IMR-90 (cell line): ENCODE measurements around the gene BOLA1. TPM values are rescaled to one million over a fixed set of nuclear protein-coding genes. Genes with fewer than 3 reads are reported as not detected.

ENCODE experiments used
- ATAC-seq: fragments of 200-7000 bp; cut with Tn5 transposase; 2 replicates; pipeline ENCODE4 v1.9.1; 2020; ENCODE audit warnings: low read depth, mild to moderate bottlenecking, moderate library complexity
- BruUV-seq: library from RNA; stranded (reverse); fragments of 400-500 nt; replicated peaks from 2 replicates; lab custom pipeline; 2021; lab: Mats Ljungman, UMichigan
- CTCF ChIA-PET: fragments of 300-600 bp; formaldehyde crosslinking; extraction: SDS; loops from one replicate; lab custom pipeline; 2021; ENCODE audit warnings: antibody characterized with exemption; lab: Yijun Ruan, JAX
- POLR2A ChIA-PET: fragments of 300-600 bp; sonication (Branson Sonifier 250); formaldehyde crosslinking; loops from one replicate; lab custom pipeline; 2022; ENCODE audit warnings: antibody characterized with exemption; ENCODE audit not compliant: unreplicated experiment; lab: Charles Lee
- DNase-seq: peaks from one replicate; pipeline ENCODE4 v3.0.0; 2013
- H2AFZ ChIP-seq: replicated peaks from 2 replicates; pipeline ENCODE3; 2013; ENCODE audit warnings: low read length, mild to moderate bottlenecking; ENCODE audit not compliant: poor library complexity
- H2AK5ac ChIP-seq: 2 replicates; pipeline ENCODE4 v1.6.1; 2013; ENCODE audit warnings: low read depth, low read length, inconsistent platforms
- H2AK9ac ChIP-seq: replicated peaks from 2 replicates; pipeline ENCODE3; 2013; ENCODE audit warnings: mild to moderate bottlenecking, low read depth, low read length, moderate library complexity; ENCODE audit not compliant: poor library complexity
- H2BK120ac ChIP-seq: 2 replicates; pipeline ENCODE4 v1.6.1; 2013; ENCODE audit warnings: low read depth, low read length, inconsistent platforms
- H2BK15ac ChIP-seq: 3 replicates; pipeline ENCODE4 v1.6.1; 2013; ENCODE audit warnings: low read depth, low read length, inconsistent platforms
- H2BK20ac ChIP-seq: 2 replicates; pipeline ENCODE4 v1.6.1; 2013; ENCODE audit warnings: low read depth, mild to moderate bottlenecking, inconsistent platforms, low read length, moderate library complexity
- H2BK5ac ChIP-seq: 2 replicates; pipeline ENCODE4 v1.6.1; 2013; ENCODE audit warnings: mild to moderate bottlenecking, low read depth, low read length, inconsistent platforms; ENCODE audit not compliant: poor library complexity, severe bottlenecking
- H3K14ac ChIP-seq: replicated peaks from 2 replicates; pipeline ENCODE4 v1.6.1; 2013; ENCODE audit warnings: low read depth, low read length, inconsistent platforms
- H3K18ac ChIP-seq: 2 replicates; pipeline ENCODE4 v1.6.1; 2013; ENCODE audit warnings: low read depth, low read length, control low read depth
- H3K23ac ChIP-seq: 2 replicates; pipeline ENCODE4 v1.6.1; 2013; ENCODE audit warnings: low read depth, low read length, inconsistent platforms
- H3K27ac ChIP-seq: 2 replicates; pipeline ENCODE4 v1.5.1; 2013; ENCODE audit warnings: mild to moderate bottlenecking, control low read depth, low read length; ENCODE audit not compliant: insufficient read depth
- H3K27me3 ChIP-seq: 2 replicates; pipeline ENCODE4 v1.6.1; 2013; ENCODE audit warnings: low read length; ENCODE audit not compliant: control insufficient read depth, insufficient read depth
- H3K36me3 ChIP-seq: 2 replicates; pipeline ENCODE4 v1.6.1; 2013; ENCODE audit warnings: low read length, mixed read lengths; ENCODE audit not compliant: control insufficient read depth, insufficient read depth
- H3K4ac ChIP-seq: 2 replicates; pipeline ENCODE4 v1.6.1; 2013; ENCODE audit warnings: low read depth, low read length, inconsistent platforms
- H3K4me1 ChIP-seq: 2 replicates; pipeline ENCODE4 v1.6.1; 2013; ENCODE audit warnings: low read length, mixed read lengths; ENCODE audit not compliant: control insufficient read depth, insufficient read depth
- H3K4me2 ChIP-seq: 2 replicates; pipeline ENCODE4 v1.6.1; 2013; ENCODE audit warnings: low read depth, mild to moderate bottlenecking, control low read depth, low read length, moderate library complexity
- H3K4me3 ChIP-seq: 2 replicates; pipeline ENCODE4 v1.5.1; 2013; ENCODE audit warnings: low read depth, mild to moderate bottlenecking, control low read depth, low read length, moderate library complexity; ENCODE audit not compliant: insufficient read depth
- H3K56ac ChIP-seq: 2 replicates; pipeline ENCODE4 v1.6.1; 2013; ENCODE audit warnings: low read length, inconsistent platforms; ENCODE audit not compliant: insufficient read depth; ENCODE audit errors: extremely low read depth
- H3K79me1 ChIP-seq, 2 experiments: 2 replicates each; pipeline ENCODE4 v1.6.1; 2013; ENCODE audit warnings: low read length in 2 of 2, inconsistent platforms in 1 of 2, low read depth in 1 of 2
- H3K9ac ChIP-seq: 2 replicates; pipeline ENCODE4 v1.6.1; 2013; ENCODE audit warnings: low read depth, low read length, control low read depth
- H3K9me1 ChIP-seq: 2 replicates; pipeline ENCODE4 v1.6.1; 2013; ENCODE audit warnings: low read length, inconsistent platforms; ENCODE audit not compliant: insufficient read depth
- H3K9me3 ChIP-seq: 2 replicates; pipeline ENCODE4 v1.6.1; 2013; ENCODE audit warnings: low read length; ENCODE audit not compliant: control insufficient read depth, insufficient read depth
- H4K20me1 ChIP-seq: 2 replicates; pipeline ENCODE4 v1.6.1; 2013; ENCODE audit warnings: low read length, inconsistent platforms; ENCODE audit not compliant: insufficient read depth
- H4K5ac ChIP-seq: 2 replicates; pipeline ENCODE4 v1.6.1; 2013; ENCODE audit warnings: mild to moderate bottlenecking, low read depth, low read length, control low read depth
- H4K8ac ChIP-seq, 2 experiments: 2 replicates each; pipeline ENCODE4 v1.6.1; 2013; ENCODE audit warnings: low read depth in 2 of 2, low read length in 2 of 2, control low read depth in 1 of 2, inconsistent platforms in 1 of 2
- H4K91ac ChIP-seq: 2 replicates; pipeline ENCODE4 v1.6.1; 2013; ENCODE audit warnings: low read depth, low read length, inconsistent platforms; ENCODE audit not compliant: insufficient read depth
- BHLHE40 ChIP-seq: fragments of 150-350 bp; IDR thresholded peaks from 2 replicates; pipeline ENCODE4 v1.6.1; 2016; ENCODE audit warnings: mild to moderate bottlenecking, low read depth, low read length
- CEBPB ChIP-seq: IDR thresholded peaks from 2 replicates; pipeline ENCODE4 v1.6.1; 2012; ENCODE audit warnings: low read depth, low read length, improper control_type of control experiment
- CHD1 ChIP-seq: IDR thresholded peaks from 2 replicates; pipeline ENCODE4 v1.6.1; 2012; ENCODE audit warnings: low read depth, low read length, improper control_type of control experiment
- CTCF ChIP-seq: conservative IDR thresholded peaks from 2 replicates; pipeline ENCODE4 v1.5.1; 2012; ENCODE audit warnings: mild to moderate bottlenecking, low read depth, low read length, improper control_type of control experiment
- FOS ChIP-seq: fragments of 150-350 bp; IDR thresholded peaks from 2 replicates; pipeline ENCODE4 v1.6.1; 2016; ENCODE audit warnings: low read depth, low read length
- MAFK ChIP-seq: IDR thresholded peaks from 2 replicates; pipeline ENCODE4 v1.6.1; 2012; ENCODE audit warnings: low read depth, low read length, improper control_type of control experiment
- MAZ ChIP-seq: IDR thresholded peaks from 2 replicates; pipeline ENCODE4 v1.6.1; 2012; ENCODE audit warnings: low read depth, mild to moderate bottlenecking, low read length, improper control_type of control experiment, moderate library complexity, borderline replicate concordance
- MXI1 ChIP-seq: IDR thresholded peaks from 2 replicates; pipeline ENCODE4 v1.6.1; 2012; ENCODE audit warnings: low read depth, mild to moderate bottlenecking, low read length, moderate library complexity, borderline replicate concordance
- NFE2L2 ChIP-seq: fragments of 150-350 bp; IDR thresholded peaks from 2 replicates; pipeline ENCODE4 v1.6.1; 2016; ENCODE audit warnings: low read depth, mild to moderate bottlenecking, low read length
- POLR2A ChIP-seq: IDR thresholded peaks from 2 replicates; pipeline ENCODE4 v1.6.1; 2012; ENCODE audit warnings: mild to moderate bottlenecking, low read depth, low read length
- RAD21 ChIP-seq: IDR thresholded peaks from 2 replicates; pipeline ENCODE4 v1.6.1; 2012; ENCODE audit warnings: low read length, improper control_type of control experiment
- RCOR1 ChIP-seq: IDR thresholded peaks from 2 replicates; pipeline ENCODE4 v1.6.1; 2012; ENCODE audit warnings: mild to moderate bottlenecking, low read length, improper control_type of control experiment; ENCODE audit not compliant: insufficient replicate concordance
- RFX5 ChIP-seq: IDR thresholded peaks from 2 replicates; pipeline ENCODE4 v1.8.0; 2012; ENCODE audit warnings: low read depth, mild to moderate bottlenecking, low read length, moderate library complexity
- SMC3 ChIP-seq: fragments of 150-350 bp; IDR thresholded peaks from 2 replicates; pipeline ENCODE4 v1.6.1; 2016; ENCODE audit warnings: low read depth, mild to moderate bottlenecking, antibody characterized with exemption, low read length, moderate library complexity
- USF2 ChIP-seq: fragments of 150-350 bp; IDR thresholded peaks from 2 replicates; pipeline ENCODE4 v1.6.1; 2017; ENCODE audit warnings: mild to moderate bottlenecking, antibody characterized with exemption, low read length, low read depth
- WGBS, 2 experiments: methylation state at CpG; one replicate each; pipeline versions ENCODE4 v1.1.5 to v1.1.7; 2013; ENCODE audit warnings: missing lambda C conversion rate in 2 of 2; ENCODE audit not compliant: insufficient read length in 1 of 2; ENCODE audit errors: extremely low coverage in 2 of 2; 5-methylcytosine and 5-hydroxymethylcytosine counted together
- dilution Hi-C: fragments of 300-500 bp; cut with HindIII; formaldehyde crosslinking; loops from one replicate; pipeline ENCODE4 v1.14.3; 2018; ENCODE audit warnings: low sequenced_read_pairs; ENCODE audit not compliant: unreplicated experiment
- in situ Hi-C: fragments of 300-500 bp; cut with MboI; formaldehyde crosslinking; loops from 3 replicates; pipeline ENCODE4 v1.14.3; 2019; ENCODE audit warnings: low sequenced_read_pairs, inconsistent platforms, mixed read lengths
- intact Hi-C: fragments of 100-400 bp; cut with micrococcal nuclease; formaldehyde crosslinking; loops from 2 replicates; pipeline ENCODE4 v1.10.0; 2022
- polyA plus RNA-seq, 3 experiments: library from polyadenylated mRNA; depleted of rRNA; stranded (reverse); fragments of >200 nt; gene quantifications; 2 replicates each; pipeline ENCODE4 v1.2.3, GENCODE V29; 2012; ENCODE audit warnings: low replicate concordance in 1 of 3
- total RNA-seq: library from RNA; depleted of rRNA; stranded (reverse); fragments of >200 nt; gene quantifications from 2 replicates; pipeline ENCODE4 v1.2.3, GENCODE V29; 2012
- TF ChIP-seq, protein P1 (sequence below): fragments of 150-350 bp; IDR thresholded peaks from 2 replicates; pipeline ENCODE4 v1.6.1; 2016; ENCODE audit warnings: low read depth, mild to moderate bottlenecking, low read length, moderate library complexity, borderline replicate concordance

The BOLA1 gene
- total and polyA plus RNA-seq, 2 of the 4 experiments (the other 2 are of a cell fraction): 3.4 to 12.6 TPM

- POLR2A ChIA-PET: interaction anchor here (2.0 kb wide), 1 partner anchor 37 kb away, joined by 16 read pairs; a partner anchor contains a TSS
- H4K5ac ChIP-seq: peak overlapping the region; percentile 84; the same call in 1 of the 2 replicates
- TF ChIP-seq POLR2A (no peak), CHD1 (no peak), CTCF (no peak), SMC3 (no peak), CEBPB (no peak), USF2 (no peak), RCOR1 (no peak), RFX5 (no peak), NFE2L2 (no peak), MAZ (no peak), MXI1 (no peak), FOS (no peak), RAD21 (no peak), MAFK (no peak), BHLHE40 (no peak)
- TF ChIP-seq, protein P1, sequence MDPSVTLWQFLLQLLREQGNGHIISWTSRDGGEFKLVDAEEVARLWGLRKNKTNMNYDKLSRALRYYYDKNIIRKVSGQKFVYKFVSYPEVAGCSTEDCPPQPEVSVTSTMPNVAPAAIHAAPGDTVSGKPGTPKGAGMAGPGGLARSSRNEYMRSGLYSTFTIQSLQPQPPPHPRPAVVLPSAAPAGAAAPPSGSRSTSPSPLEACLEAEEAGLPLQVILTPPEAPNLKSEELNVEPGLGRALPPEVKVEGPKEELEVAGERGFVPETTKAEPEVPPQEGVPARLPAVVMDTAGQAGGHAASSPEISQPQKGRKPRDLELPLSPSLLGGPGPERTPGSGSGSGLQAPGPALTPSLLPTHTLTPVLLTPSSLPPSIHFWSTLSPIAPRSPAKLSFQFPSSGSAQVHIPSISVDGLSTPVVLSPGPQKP: no peak
- no peak overlapping the region for H2AFZ ChIP-seq
- H3K9me1 ChIP-seq: peaks cover 3% of the 10 kb centered on the region; the same call in 1 of the 2 replicates
- peak overlapping the region; percentile 9; the same call in 1 of the 2 replicates for H4K91ac ChIP-seq
- no peaks in the 10 kb centered on the region for H4K20me1 ChIP-seq
- H3K36me3 ChIP-seq: peaks cover 3% of the 10 kb centered on the region
- peak overlapping the region; percentile 97 for H2BK5ac ChIP-seq
- H2BK15ac ChIP-seq: no peak overlapping the region
- H3K9me3 ChIP-seq: no peaks in the 10 kb centered on the region
- dilution Hi-C loops: no loop called here
- in situ Hi-C loops: no loop called here
- H3K27me3 ChIP-seq: no peaks in the 10 kb centered on the region
- H3K79me1 ChIP-seq: peaks cover 23 to 40% of the 10 kb centered on the region in 2 experiments
- H3K27ac ChIP-seq: peak overlapping the region; percentile 97
- ATAC-seq (no peak), DNase-seq (no peak)
- peak overlapping the region in 1 of 2 experiments; percentile 47; a peak in 1 of 4 replicates for H4K8ac ChIP-seq
- H3K23ac ChIP-seq: peak overlapping the region; percentile 96
- 0 out of 2 replicates have a peak overlapping the region, but pooled peaks have one; percentile 27 for H2AK5ac ChIP-seq
- intact Hi-C loops: no loop called here
- H2AK9ac ChIP-seq: no peak overlapping the region
- CTCF ChIA-PET: no interaction called here
- 0 out of 2 replicates have a peak overlapping the region, but pooled peaks have one; percentile 16 for H2BK120ac ChIP-seq
- peak overlapping the region; percentile 88 for H3K14ac ChIP-seq
- H3K9ac ChIP-seq: peak overlapping the region; percentile 100
- WGBS, 2 experiments: 14% methylated on average over 1 of the region's 9 CpGs; no CpG with 5 or more reads in 1 of the 2 experiments
- no peak overlapping the region for H2BK20ac ChIP-seq
- peaks cover 10% of the 10 kb centered on the region for H3K4me1 ChIP-seq
- peak overlapping the region; percentile 61; the same call in 1 of the 2 replicates for H3K18ac ChIP-seq
- peak overlapping the region; percentile 100 for H3K4me2 ChIP-seq
- peak overlapping the region; percentile 97 for H3K4me3 ChIP-seq
- H3K56ac ChIP-seq: peak overlapping the region; percentile 94
- no TSS peak for BruUV-seq
- peak overlapping the region; percentile 65 for H3K4ac ChIP-seq
Measured at GRCh38 chr1:149849947-149850360, 49.4 kb upstream of the BOLA1 start.
